OCI-LY1 (cell line): Measurements from ENCODE around the gene ADAM8.

Experiments
- CTCF ChIP-seq: fragments of 200-600 bp; sonication (generic), shearing (Covaris generic); IDR thresholded peaks from 2 replicates; pipeline ENCODE4 v1.5.1; 2017; ENCODE audit warnings: mild to moderate bottlenecking, antibody characterized with exemption, low read length, moderate library complexity, mixed read lengths
- EZH2 ChIP-seq: fragments of 200-600 bp; sonication (generic), shearing (Covaris generic); IDR thresholded peaks from 2 replicates; pipeline ENCODE4 v1.8.0; 2017; ENCODE audit warnings: borderline replicate concordance, mixed run types, mild to moderate bottlenecking, antibody characterized with exemption, low read length, moderate library complexity, mixed read lengths

- TF ChIP-seq EZH2: no peak
- no peak for TF ChIP-seq CTCF
Observed at GRCh38 chr10:133226251-133226808, 50.3 kb downstream of the ADAM8 start.
